Measurements from ENCODE around the gene GPA33. TPM values are rescaled to one million over a fixed set of nuclear protein-coding genes. Genes with fewer than 3 reads are reported as not detected.

The GPA33 gene
- total and polyA plus RNA-seq, 3 donors from 2014 or later, result 0.62 to 1.1 (median 0.63) TPM

- TF ChIP-seq, protein P1, sequence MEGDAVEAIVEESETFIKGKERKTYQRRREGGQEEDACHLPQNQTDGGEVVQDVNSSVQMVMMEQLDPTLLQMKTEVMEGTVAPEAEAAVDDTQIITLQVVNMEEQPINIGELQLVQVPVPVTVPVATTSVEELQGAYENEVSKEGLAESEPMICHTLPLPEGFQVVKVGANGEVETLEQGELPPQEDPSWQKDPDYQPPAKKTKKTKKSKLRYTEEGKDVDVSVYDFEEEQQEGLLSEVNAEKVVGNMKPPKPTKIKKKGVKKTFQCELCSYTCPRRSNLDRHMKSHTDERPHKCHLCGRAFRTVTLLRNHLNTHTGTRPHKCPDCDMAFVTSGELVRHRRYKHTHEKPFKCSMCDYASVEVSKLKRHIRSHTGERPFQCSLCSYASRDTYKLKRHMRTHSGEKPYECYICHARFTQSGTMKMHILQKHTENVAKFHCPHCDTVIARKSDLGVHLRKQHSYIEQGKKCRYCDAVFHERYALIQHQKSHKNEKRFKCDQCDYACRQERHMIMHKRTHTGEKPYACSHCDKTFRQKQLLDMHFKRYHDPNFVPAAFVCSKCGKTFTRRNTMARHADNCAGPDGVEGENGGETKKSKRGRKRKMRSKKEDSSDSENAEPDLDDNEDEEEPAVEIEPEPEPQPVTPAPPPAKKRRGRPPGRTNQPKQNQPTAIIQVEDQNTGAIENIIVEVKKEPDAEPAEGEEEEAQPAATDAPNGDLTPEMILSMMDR (IDR thresholded peaks at IDR 0.05), result no peak
- TF ChIP-seq POLR2A (IDR thresholded peaks at IDR 0.05), result no peak
- H3K4me3 ChIP-seq, result no peak overlapping the region
- no peaks in the 10 kb centered on the region for H3K9me3 ChIP-seq
- no peak overlapping the region for H3K27ac ChIP-seq
- no peaks in the 10 kb centered on the region for H3K4me1 ChIP-seq
- 85 to 98% methylated on average over 1 of the region's 1 CpG for WGBS, 2 donors
- DNase-seq, result no peak
- no peaks in the 10 kb centered on the region for H3K36me3 ChIP-seq (ENCODE audit: low read depth, missing control alignments)
- intact Hi-C loops (cut with DNase I; ENCODE audit: low total_unique reads), result no loop called here
- H3K27me3 ChIP-seq, result no peaks in the 10 kb centered on the region
Measured at GRCh38 chr1:167022384-167022783, 67.8 kb downstream of the GPA33 start.

DNA sequence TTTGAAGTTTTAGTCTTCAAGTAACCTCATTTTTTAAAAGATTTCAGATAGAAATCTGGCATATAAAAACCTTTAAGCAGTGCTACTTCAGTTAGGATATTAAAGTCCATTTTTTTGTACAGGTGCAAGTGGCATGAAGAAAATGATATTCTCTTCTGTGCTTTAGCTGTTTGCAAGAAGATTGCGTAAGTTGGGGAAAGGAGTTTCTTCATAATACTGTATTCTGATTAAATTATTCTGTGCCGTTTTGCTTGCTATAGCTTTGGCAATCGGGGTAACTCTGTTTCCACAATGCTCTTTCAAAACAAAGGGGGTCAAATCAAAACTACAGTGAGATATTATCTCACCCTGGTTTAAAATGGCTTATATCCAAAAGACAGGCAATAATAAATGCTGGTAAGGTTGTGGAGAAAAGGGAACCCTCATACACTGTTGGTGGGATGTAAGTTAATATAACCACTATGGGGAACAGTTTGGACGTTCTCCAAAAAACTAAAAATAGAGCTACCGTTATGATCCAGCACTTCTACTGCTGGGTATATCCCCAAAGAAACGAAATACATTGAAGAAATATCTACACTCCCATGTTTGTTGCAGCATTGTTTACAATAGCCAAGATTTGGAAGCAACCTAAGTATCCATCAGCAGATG lies 74.0 kb downstream of the GPA33 start:
- 78% methylated on average over 6 of the region's 6 CpGs for WGBS, 2 donors
- no peak overlapping the region for H3K27ac ChIP-seq
- no peaks in the 10 kb centered on the region for H3K9me3 ChIP-seq
- no peak for TF ChIP-seq POLR2A (IDR thresholded peaks at IDR 0.05)
- TF ChIP-seq, protein P1 (IDR thresholded peaks at IDR 0.05), result no peak
- no peaks in the 10 kb centered on the region for H3K27me3 ChIP-seq
- H3K4me3 ChIP-seq, result no peak overlapping the region
- intact Hi-C loops (cut with DNase I; ENCODE audit: low total_unique reads), result no loop called here
- H3K4me1 ChIP-seq, result no peaks in the 10 kb centered on the region
- DNase-seq, result no peak
- no peaks in the 10 kb centered on the region for H3K36me3 ChIP-seq (ENCODE audit: low read depth, missing control alignments)

- Histone ChIP-seq H3K27me3 (no peaks in the 10 kb centered on the region), H3K4me1 (no peaks in the 10 kb centered on the region), H3K36me3 (ENCODE audit: low read depth, missing control alignments) (no peaks in the 10 kb centered on the region), H3K4me3 (no peak overlapping the region), H3K27ac (no peak overlapping the region), H3K9me3 (no peaks in the 10 kb centered on the region)
- no peak for DNase-seq
- intact Hi-C loops (cut with DNase I; ENCODE audit: low total_unique reads), result no loop called here
- TF ChIP-seq POLR2A (IDR thresholded peaks at IDR 0.05), result no peak
- TF ChIP-seq, protein P1 (IDR thresholded peaks at IDR 0.05), result no peak
- WGBS, 2 donors, result 76 to 82% methylated on average over 8 of the region's 8 CpGs
Measured at GRCh38 chr1:167013108-167013929, 76.9 kb downstream of the GPA33 start.

- Histone ChIP-seq H3K27ac (no peak overlapping the region), H3K27me3 (no peaks in the 10 kb centered on the region), H3K36me3 (ENCODE audit: low read depth, missing control alignments) (no peaks in the 10 kb centered on the region), H3K9me3 (no peaks in the 10 kb centered on the region), H3K4me1 (no peaks in the 10 kb centered on the region), H3K4me3 (no peak overlapping the region)
- no peak for DNase-seq
- no peak for TF ChIP-seq POLR2A (IDR thresholded peaks at IDR 0.05)
- TF ChIP-seq, protein P1 (IDR thresholded peaks at IDR 0.05), result no peak
- intact Hi-C loops (cut with DNase I; ENCODE audit: low total_unique reads), result no loop called here
- 65 to 73% methylated on average over 2 of the region's 2 CpGs for WGBS, 2 donors
Measured at GRCh38 chr1:167012570-167012969, 77.6 kb downstream of the GPA33 start.

All from testis (tissue), 3 donors.